OCI-LY7 (cell line): ENCODE results near the gene ITGAD. TPM values are rescaled to one million over a fixed set of nuclear protein-coding genes. Genes with fewer than 3 reads are reported as not detected.

ENCODE experiments used
- BruUV-seq: library from RNA; stranded (reverse); fragments of 400-500 nt; replicated peaks from 2 replicates; lab custom pipeline; 2021; lab: Mats Ljungman, UMichigan
- CTCF ChIA-PET: fragments of 300-600 bp; sonication (Branson Sonifier 250); formaldehyde crosslinking; loops from one replicate; lab custom pipeline; 2022; ENCODE audit warnings: antibody characterized with exemption; ENCODE audit not compliant: unreplicated experiment; lab: Charles Lee
- POLR2A ChIA-PET: fragments of 300-600 bp; sonication (Branson Sonifier 250); formaldehyde crosslinking; loops from one replicate; lab custom pipeline; 2022; ENCODE audit warnings: antibody characterized with exemption; lab: Charles Lee
- DNase-seq: peaks from one replicate; pipeline ENCODE4 v3.0.0-alpha.2; 2015; ENCODE audit warnings: low spot score
- H2AFZ ChIP-seq: fragments of 200-600 bp; sonication (generic), shearing (Covaris generic); 2 replicates; pipeline ENCODE4 v1.6.1; 2014; ENCODE audit warnings: mild to moderate bottlenecking, antibody characterized with exemption, low read length, moderate library complexity
- H3K27ac ChIP-seq: fragments of 200-600 bp; sonication (generic); 2 replicates; pipeline ENCODE4 v1.5.1; 2014; ENCODE audit warnings: mixed run types, low read depth, mild to moderate bottlenecking, moderate library complexity, low read length, inconsistent platforms; ENCODE audit not compliant: poor library complexity, severe bottlenecking
- H3K36me3 ChIP-seq: fragments of 200-600 bp; sonication (generic); 2 replicates; pipeline ENCODE4 v1.6.1; 2014; ENCODE audit warnings: mild to moderate bottlenecking, antibody characterized with exemption, low read length, moderate library complexity, mixed read lengths; ENCODE audit not compliant: insufficient read depth
- H3K4me1 ChIP-seq: fragments of 200-600 bp; sonication (generic); 2 replicates; pipeline ENCODE4 v1.5.1; 2014; ENCODE audit warnings: mild to moderate bottlenecking, low read length; ENCODE audit not compliant: insufficient read depth, poor library complexity, severe bottlenecking
- H3K4me2 ChIP-seq: fragments of 200-600 bp; sonication (generic); 2 replicates; pipeline ENCODE4 v1.6.1; 2014; ENCODE audit warnings: mild to moderate bottlenecking, low read length
- H3K4me3 ChIP-seq: fragments of 200-600 bp; sonication (generic); 2 replicates; pipeline ENCODE4 v1.5.1; 2014; ENCODE audit warnings: mild to moderate bottlenecking, low read depth, low read length; ENCODE audit not compliant: poor library complexity, severe bottlenecking
- H3K79me2 ChIP-seq: fragments of 200-600 bp; sonication (generic); 2 replicates; pipeline ENCODE4 v1.6.1; 2016; ENCODE audit warnings: low read depth, mild to moderate bottlenecking, low read length, moderate library complexity, mixed read lengths; ENCODE audit not compliant: insufficient read depth
- H3K9me2 ChIP-seq: fragments of 200-600 bp; sonication (generic); 2 replicates; pipeline ENCODE4 v1.6.1; 2016; ENCODE audit warnings: mild to moderate bottlenecking, low read length, mixed read lengths; ENCODE audit not compliant: insufficient read depth
- H3K9me3 ChIP-seq: fragments of 200-600 bp; sonication (generic); 2 replicates; pipeline ENCODE4 v1.6.1; 2014; ENCODE audit warnings: mild to moderate bottlenecking, mixed run types, low read length, mixed read lengths
- H4K20me1 ChIP-seq: fragments of 200-600 bp; sonication (generic); 2 replicates; pipeline ENCODE4 v1.6.1; 2014; ENCODE audit warnings: mild to moderate bottlenecking, antibody characterized with exemption, low read length, moderate library complexity, mixed read lengths; ENCODE audit not compliant: insufficient read depth
- CTCF ChIP-seq: fragments of 200-600 bp; sonication (generic); conservative IDR thresholded peaks from 2 replicates; pipeline ENCODE4 v1.5.1; 2014; ENCODE audit warnings: mild to moderate bottlenecking, antibody characterized with exemption, low read length, moderate library complexity, mixed read lengths
- EZH2phosphoT487 ChIP-seq: fragments of 200-600 bp; sonication (generic); IDR thresholded peaks from 2 replicates; pipeline ENCODE4 v1.6.1; 2018; ENCODE audit warnings: low read depth, borderline replicate concordance, mild to moderate bottlenecking, mixed run types, antibody characterized with exemption, low read length, moderate library complexity, mixed read lengths
- intact Hi-C: fragments of 100-400 bp; cut with micrococcal nuclease; formaldehyde crosslinking; loops from one replicate; pipeline ENCODE4 v1.10.0; 2022; ENCODE audit not compliant: unreplicated experiment
- total RNA-seq, 2 experiments: library from RNA; depleted of rRNA in 1 of 2; stranded (reverse); fragments of >200 nt in 1 of 2; shearing (Covaris generic) in 1 of 2; gene quantifications; 2 replicates each; pipeline ENCODE4 v1.2.3, GENCODE V29; 2014 to 2022

The ITGAD gene
- total RNA-seq, 2 experiments from 2014 or later = not detected

- Histone ChIP-seq H3K4me1 (no peaks in the 10 kb centered on the region), H4K20me1 (no peaks in the 10 kb centered on the region), H3K9me2 (no peaks in the 10 kb centered on the region), H3K9me3 (no peaks in the 10 kb centered on the region), H2AFZ (no peak within 1 kb of the TSS), H3K4me3 (no peak within 1 kb of the TSS), H3K79me2 (no peaks in the 10 kb centered on the region), H3K4me2 (no peak within 1 kb of the TSS), H3K27ac (no peak within 1 kb of the TSS), H3K36me3 (no peaks in the 10 kb centered on the region)
- CTCF ChIA-PET = no interaction called here
- POLR2A ChIA-PET = interaction anchor here (0.6 kb wide), 1 partner anchor 63 kb away, joined by 4 read pairs; no protein-coding TSS in a partner anchor
- DNase-seq = no peak
- TF ChIP-seq EZH2phosphoT487 = no peak
- TF ChIP-seq CTCF = no peak
- BruUV-seq = no TSS peak
- intact Hi-C loops = no loop called here
Observed at GRCh38 chr16:31428279-31428597, 35.1 kb downstream of the ITGAD start, which contains the start of gene COX6A2. Gene COX6A2, minus strand, starts transcription at chr16:31428360. Its CDS starts 35 bp downstream, at chr16:31428325.

- no peak overlapping the region for H3K4me2 ChIP-seq
- POLR2A ChIA-PET = interaction anchor here (0.6 kb wide), 1 partner anchor 62 kb away, joined by 4 read pairs; no protein-coding TSS in a partner anchor
- H3K9me2 ChIP-seq = no peaks in the 10 kb centered on the region
- no peak for DNase-seq
- CTCF ChIA-PET = no interaction called here
- H3K27ac ChIP-seq = no peak overlapping the region
- H4K20me1 ChIP-seq = no peaks in the 10 kb centered on the region
- H3K4me1 ChIP-seq = no peaks in the 10 kb centered on the region
- H2AFZ ChIP-seq = no peak overlapping the region
- no peaks in the 10 kb centered on the region for H3K9me3 ChIP-seq
- intact Hi-C loops = no loop called here
- BruUV-seq = no TSS peak
- H3K79me2 ChIP-seq = no peaks in the 10 kb centered on the region
- no peak overlapping the region for H3K4me3 ChIP-seq
- H3K36me3 ChIP-seq = no peaks in the 10 kb centered on the region
- TF ChIP-seq EZH2phosphoT487 = no peak
Observed at GRCh38 chr16:31428638-31429247, 35.6 kb downstream of the ITGAD start.

GRCh38 chr16:31429314-31429713 is 36.2 kb downstream of the ITGAD start:
- H3K79me2 ChIP-seq = no peaks in the 10 kb centered on the region
- H3K4me1 ChIP-seq = no peaks in the 10 kb centered on the region
- ChIA-PET CTCF (no interaction called here), POLR2A (interaction anchor here (1.1 kb wide), 1 partner anchor 9 kb away, joined by 3 read pairs; no protein-coding TSS in a partner anchor)
- H3K4me3 ChIP-seq = no peak overlapping the region
- DNase-seq = no peak
- no peaks in the 10 kb centered on the region for H3K9me3 ChIP-seq
- intact Hi-C loops = no loop called here
- no peak overlapping the region for H3K27ac ChIP-seq
- TF ChIP-seq CTCF (no peak), EZH2phosphoT487 (no peak)
- H4K20me1 ChIP-seq = no peaks in the 10 kb centered on the region
- no peak overlapping the region for H3K4me2 ChIP-seq
- H3K9me2 ChIP-seq = no peaks in the 10 kb centered on the region
- no peaks in the 10 kb centered on the region for H3K36me3 ChIP-seq
- BruUV-seq = no TSS peak
- H2AFZ ChIP-seq = no peak overlapping the region
